OCI-LY3 (cell line): ENCODE measurements around the gene TAF8.

Experiments used
- H2AFZ ChIP-seq: fragments of 200-600, 300-600 bp; shearing (Covaris generic); 2 replicates; pipeline ENCODE4 v1.6.0; 2014; ENCODE audit warnings: antibody characterized with exemption, low read depth, low read length
- H3K27ac ChIP-seq: fragments of 200-600, 300-600 bp; sonication (generic); 2 replicates; pipeline ENCODE4 v1.5.1; 2014; ENCODE audit warnings: mild to moderate bottlenecking, low read length, moderate library complexity, mixed read lengths
- H3K27me3 ChIP-seq: fragments of 200-600, 300-600 bp; sonication (generic); 2 replicates; pipeline ENCODE4 v1.6.1; 2014; ENCODE audit warnings: low read depth, low read length, mixed read lengths
- H3K36me3 ChIP-seq: fragments of 200-600, 300-600 bp; sonication (generic); replicated peaks from 2 replicates; pipeline ENCODE3; 2014; ENCODE audit warnings: low read depth, low read length, mixed read lengths
- H3K4me1 ChIP-seq: fragments of 300-600, 200-600 bp; sonication (generic); 2 replicates; pipeline ENCODE4 v1.6.1; 2014; ENCODE audit warnings: low read length, mixed read lengths
- H3K4me2 ChIP-seq: fragments of 200-600, 300-600 bp; sonication (generic); 2 replicates; pipeline ENCODE4 v1.6.1; 2014; ENCODE audit warnings: low read length, mixed read lengths
- H3K4me3 ChIP-seq: fragments of 300-600, 200-600 bp; sonication (generic); 2 replicates; pipeline ENCODE4 v1.5.1; 2014; ENCODE audit warnings: antibody characterized with exemption, mild to moderate bottlenecking, low read length, moderate library complexity
- H3K79me2 ChIP-seq: fragments of 300-600, 200-600 bp; shearing (Covaris generic); 2 replicates; pipeline ENCODE4 v1.6.1; 2014; ENCODE audit warnings: mild to moderate bottlenecking, low read length, mixed read lengths
- H3K9ac ChIP-seq: fragments of 300-600, 200-600 bp; shearing (Covaris generic); 2 replicates; pipeline ENCODE4 v1.6.0; 2014; ENCODE audit warnings: mild to moderate bottlenecking, low read length, moderate library complexity
- H3K9me3 ChIP-seq: fragments of 200-600, 300-600 bp; shearing (Covaris generic); 2 replicates; pipeline ENCODE4 v1.6.1; 2014; ENCODE audit warnings: low read length, mixed read lengths; ENCODE audit not compliant: insufficient read depth
- H4K20me1 ChIP-seq: fragments of 200-600, 300-600 bp; sonication (generic); 2 replicates; pipeline ENCODE4 v1.6.1; 2016; ENCODE audit warnings: low read length, mixed read lengths; ENCODE audit not compliant: insufficient read depth
- EZH2phosphoT487 ChIP-seq: fragments of 200-600 bp; shearing (Covaris generic); IDR thresholded peaks from 2 replicates; pipeline ENCODE4 v1.6.1; 2018; ENCODE audit warnings: antibody characterized with exemption, mixed run types, low read depth
- TF ChIP-seq, protein P1 (sequence below): fragments of 200-600, 300-600 bp; sonication (generic); IDR thresholded peaks from 2 replicates; pipeline ENCODE4 v1.5.1; 2014; ENCODE audit warnings: antibody characterized with exemption, low read length, low read depth

The TAF8 gene

DNA sequence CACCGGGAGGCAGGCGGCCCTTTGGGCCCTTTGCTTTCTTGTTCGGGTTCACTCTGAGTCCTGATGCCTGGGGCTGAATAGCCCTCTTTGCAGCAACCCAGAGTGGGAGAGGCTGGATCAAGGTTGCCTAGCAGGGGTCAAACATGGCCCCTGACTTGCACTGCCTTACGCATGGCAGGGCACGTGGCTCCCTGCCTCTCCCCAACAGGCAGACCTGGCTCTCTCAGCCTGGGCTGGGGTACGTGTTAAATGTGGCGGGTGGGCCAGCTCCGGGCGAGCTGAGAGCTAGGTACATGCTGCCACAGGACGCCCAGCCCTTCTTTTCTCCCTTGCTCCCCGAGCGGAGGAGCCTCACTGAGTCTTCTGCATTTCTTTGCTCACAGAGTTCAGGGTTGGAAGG, 84.8 kb downstream of the TAF8 start:
- Histone ChIP-seq H3K9ac (no peak overlapping the region), H3K27me3 (no peaks in the 10 kb centered on the region), H3K79me2 (no peaks in the 10 kb centered on the region)

DNA sequence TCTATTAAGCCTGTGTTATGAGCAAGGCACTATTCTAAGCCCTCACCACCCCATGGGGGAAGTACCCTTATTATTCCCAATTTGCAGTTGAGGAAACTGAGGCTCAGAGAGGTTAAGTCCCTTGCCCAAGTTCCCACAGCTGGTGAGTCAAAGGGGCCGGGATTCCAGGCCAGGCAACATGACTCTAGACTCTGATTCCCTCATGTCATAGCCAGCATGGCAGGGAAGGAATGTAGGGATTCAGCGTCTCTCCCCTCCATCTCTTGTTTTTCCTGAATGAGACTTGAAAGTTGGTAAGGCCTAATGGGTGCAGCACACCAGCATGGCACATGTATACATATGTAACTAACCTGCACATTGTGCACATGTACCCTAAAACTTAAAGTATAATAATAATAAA, 85.4 kb downstream of the TAF8 start:
- H2AFZ ChIP-seq, result no peak overlapping the region
- H3K9me3 ChIP-seq, result no peaks in the 10 kb centered on the region
- H3K4me3 ChIP-seq, result no peak overlapping the region
- H3K4me1 ChIP-seq, result peaks cover 37% of the 10 kb centered on the region
- no peaks in the 10 kb centered on the region for H4K20me1 ChIP-seq
- H3K27me3 ChIP-seq, result no peaks in the 10 kb centered on the region
- TF ChIP-seq, protein P1, sequence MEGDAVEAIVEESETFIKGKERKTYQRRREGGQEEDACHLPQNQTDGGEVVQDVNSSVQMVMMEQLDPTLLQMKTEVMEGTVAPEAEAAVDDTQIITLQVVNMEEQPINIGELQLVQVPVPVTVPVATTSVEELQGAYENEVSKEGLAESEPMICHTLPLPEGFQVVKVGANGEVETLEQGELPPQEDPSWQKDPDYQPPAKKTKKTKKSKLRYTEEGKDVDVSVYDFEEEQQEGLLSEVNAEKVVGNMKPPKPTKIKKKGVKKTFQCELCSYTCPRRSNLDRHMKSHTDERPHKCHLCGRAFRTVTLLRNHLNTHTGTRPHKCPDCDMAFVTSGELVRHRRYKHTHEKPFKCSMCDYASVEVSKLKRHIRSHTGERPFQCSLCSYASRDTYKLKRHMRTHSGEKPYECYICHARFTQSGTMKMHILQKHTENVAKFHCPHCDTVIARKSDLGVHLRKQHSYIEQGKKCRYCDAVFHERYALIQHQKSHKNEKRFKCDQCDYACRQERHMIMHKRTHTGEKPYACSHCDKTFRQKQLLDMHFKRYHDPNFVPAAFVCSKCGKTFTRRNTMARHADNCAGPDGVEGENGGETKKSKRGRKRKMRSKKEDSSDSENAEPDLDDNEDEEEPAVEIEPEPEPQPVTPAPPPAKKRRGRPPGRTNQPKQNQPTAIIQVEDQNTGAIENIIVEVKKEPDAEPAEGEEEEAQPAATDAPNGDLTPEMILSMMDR, result no peak
- TF ChIP-seq EZH2phosphoT487, result no peak
- H3K27ac ChIP-seq, result no peak overlapping the region
- no peak overlapping the region for H3K9ac ChIP-seq
- no peaks in the 10 kb centered on the region for H3K79me2 ChIP-seq
- no peaks in the 10 kb centered on the region for H3K36me3 ChIP-seq
- H3K4me2 ChIP-seq, result no peak overlapping the region

More for the DNA sequence above, 84.8 kb downstream of the TAF8 start:
- Histone ChIP-seq H4K20me1 (no peaks in the 10 kb centered on the region), H3K9me3 (no peaks in the 10 kb centered on the region), H3K4me3 (no peak overlapping the region), H3K4me1 (peaks cover 32% of the 10 kb centered on the region), H3K4me2 (no peak overlapping the region), H2AFZ (no peak overlapping the region), H3K27ac (no peak overlapping the region), H3K36me3 (no peaks in the 10 kb centered on the region)
- TF ChIP-seq, protein P1, result no peak
- TF ChIP-seq EZH2phosphoT487, result no peak

DNA sequence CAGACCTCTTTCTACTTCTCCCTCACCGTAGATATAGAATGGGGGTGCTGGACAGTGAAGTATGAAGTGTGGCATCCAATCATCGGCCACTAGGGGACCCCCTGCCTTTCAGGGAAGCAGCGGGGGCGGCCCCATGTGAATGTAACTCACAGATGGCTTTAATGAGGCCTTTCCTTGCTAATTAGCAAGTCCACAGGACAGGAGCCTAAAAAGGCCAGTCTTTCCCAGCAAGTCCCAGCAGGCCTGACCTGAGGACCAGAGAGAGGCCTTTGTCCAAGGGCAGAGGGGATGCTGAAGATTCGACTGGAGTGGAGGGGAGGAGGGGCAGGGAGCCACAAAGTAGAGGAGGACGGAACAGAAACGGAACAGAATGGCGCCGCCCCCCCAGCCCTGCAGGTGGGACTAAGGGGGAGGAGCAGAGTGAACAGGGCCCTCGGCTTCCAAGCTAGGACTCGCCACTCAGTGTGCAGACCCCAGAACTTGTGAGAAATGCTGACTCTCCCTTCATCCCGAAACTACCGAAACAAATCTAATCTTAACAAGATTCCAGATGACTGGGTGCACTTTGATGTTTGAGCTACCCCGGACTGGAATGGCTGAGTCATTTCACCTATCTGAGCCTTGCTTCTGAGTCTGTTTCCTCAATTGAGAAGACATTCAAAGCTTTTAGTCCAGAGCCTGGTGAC, 86.3 kb downstream of the TAF8 start:
- H4K20me1 ChIP-seq, result no peaks in the 10 kb centered on the region
- H2AFZ ChIP-seq, result peak overlapping the region; percentile 98
- H3K79me2 ChIP-seq, result no peaks in the 10 kb centered on the region
- H3K9ac ChIP-seq, result peak overlapping the region; percentile 74
- peaks cover 37% of the 10 kb centered on the region for H3K4me1 ChIP-seq
- H3K36me3 ChIP-seq, result no peaks in the 10 kb centered on the region
- H3K27ac ChIP-seq, result peak overlapping the region; percentile 83
- peak overlapping the region; percentile 72 for H3K4me3 ChIP-seq
- H3K4me2 ChIP-seq, result peak overlapping the region; percentile 90
- H3K27me3 ChIP-seq, result no peaks in the 10 kb centered on the region
- H3K9me3 ChIP-seq, result no peaks in the 10 kb centered on the region
- TF ChIP-seq EZH2phosphoT487, result no peak
- TF ChIP-seq, protein P1, result peak; percentile 87
